Activated CD8-positive, alpha-beta T cell treated with anti-CD3 and anti-CD28 coated beads, Interleukin-2, amount 10 ng/mL, durations not matched to agents 7 days and 5 days (primary cell): ENCODE measurements around the gene CNOT1. TPM values are rescaled to one million over a fixed set of nuclear protein-coding genes. Genes with fewer than 3 reads are reported as not detected.
"Not testable (repeated sequence)": the region's sequence is repeated elsewhere in the genome, so short reads cannot be mapped to it uniquely, and the experiment has no call there.

ENCODE experiments used
- ATAC-seq: fragments of 150-1000 bp; cut with Tn5 transposase; one replicate; pipeline ENCODE4 v1.10.0; 2021; ENCODE audit warnings: moderate library complexity
- CTCF ChIA-PET: fragments of 350-600 bp; sonication (Branson Sonifier 250); formaldehyde crosslinking; loops from one replicate; lab custom pipeline; 2021; ENCODE audit warnings: antibody characterized with exemption; lab: Charles Lee
- POLR2A ChIA-PET: fragments of 350-600 bp; sonication (Branson Sonifier 250); formaldehyde crosslinking; loops from one replicate; lab custom pipeline; 2021; ENCODE audit warnings: antibody characterized with exemption; lab: Charles Lee
- DNase-seq: peaks from one replicate; pipeline ENCODE4 v3.0.0-alpha.2; 2020
- H3K27ac Mint-ChIP-seq: one replicate; pipeline ENCODE4 v1.8.0; 2021; ENCODE audit warnings: mild to moderate bottlenecking, mixed read lengths
- H3K27me3 Mint-ChIP-seq: one replicate; pipeline ENCODE4 v1.8.0; 2021; ENCODE audit warnings: low read depth, mixed read lengths
- H3K36me3 Mint-ChIP-seq: one replicate; pipeline ENCODE4 v1.8.0; 2021; ENCODE audit warnings: low read depth, mixed read lengths
- H3K4me1 Mint-ChIP-seq: one replicate; pipeline ENCODE4 v1.8.0; 2021; ENCODE audit warnings: low read depth, mixed read lengths
- H3K4me3 Mint-ChIP-seq: one replicate; pipeline ENCODE4 v1.8.0; 2021; ENCODE audit warnings: mild to moderate bottlenecking, mixed read lengths
- H3K9me3 Mint-ChIP-seq: one replicate; pipeline ENCODE4 v1.8.0; 2022; ENCODE audit warnings: mixed read lengths; ENCODE audit not compliant: insufficient read depth
- total RNA-seq, 2 experiments: library from RNA; stranded (reverse); gene quantifications; one replicate each; pipeline ENCODE4 v1.2.3, GENCODE V29; 2021

Gene CNOT1
- total RNA-seq, 2 experiments from 2014 or later = 262 TPM

GRCh38 chr16:58565697-58566096 is 63.9 kb downstream of the CNOT1 start:
- H3K36me3 Mint-ChIP-seq = peaks cover 64% of the 10 kb centered on the region
- H3K9me3 Mint-ChIP-seq, H3K27me3 Mint-ChIP-seq, ATAC-seq, POLR2A ChIA-PET, H3K4me3 Mint-ChIP-seq, H3K27ac Mint-ChIP-seq, H3K4me1 Mint-ChIP-seq, CTCF ChIA-PET, DNase-seq: not testable (repeated sequence)

- POLR2A ChIA-PET = no interaction called here
- H3K36me3 Mint-ChIP-seq = peaks cover 54% of the 10 kb centered on the region
- ATAC-seq (no peak), DNase-seq (no peak)
- no peak overlapping the region for H3K27ac Mint-ChIP-seq
- CTCF ChIA-PET = no interaction called here
- no peaks in the 10 kb centered on the region for H3K27me3 Mint-ChIP-seq
- H3K4me3 Mint-ChIP-seq = no peak overlapping the region
- no peaks in the 10 kb centered on the region for H3K9me3 Mint-ChIP-seq
- H3K4me1 Mint-ChIP-seq = no peaks in the 10 kb centered on the region
Measured at GRCh38 chr16:58563775-58564174, 65.9 kb downstream of the CNOT1 start.

GRCh38 chr16:58563235-58563634 is 66.4 kb downstream of the CNOT1 start:
- ChIA-PET POLR2A (no interaction called here), CTCF (no interaction called here)
- H3K4me3 Mint-ChIP-seq = no peak overlapping the region
- no peak overlapping the region for H3K27ac Mint-ChIP-seq
- H3K27me3 Mint-ChIP-seq = no peaks in the 10 kb centered on the region
- ATAC-seq (no peak), DNase-seq (no peak)
- H3K9me3 Mint-ChIP-seq = no peaks in the 10 kb centered on the region
- H3K4me1 Mint-ChIP-seq = no peaks in the 10 kb centered on the region
- peaks cover 56% of the 10 kb centered on the region for H3K36me3 Mint-ChIP-seq

GRCh38 chr16:58556678-58557077 is 72.9 kb downstream of the CNOT1 start:
- no peak for DNase-seq
- Mint-ChIP-seq H3K36me3 (peaks cover 61% of the 10 kb centered on the region), H3K4me1 (no peaks in the 10 kb centered on the region), H3K4me3 (no peak overlapping the region), H3K27me3 (no peaks in the 10 kb centered on the region), H3K27ac (no peak overlapping the region), H3K9me3 (no peaks in the 10 kb centered on the region)
- no peak for ATAC-seq
- CTCF ChIA-PET = no interaction called here
- POLR2A ChIA-PET = no interaction called here

GRCh38 chr16:58551496-58551895 is 78.1 kb downstream of the CNOT1 start:
- CTCF ChIA-PET = interaction anchor here (0.9 kb wide), 1 partner anchor 181 kb away, joined by 3 read pairs; no protein-coding TSS in a partner anchor
- H3K36me3 Mint-ChIP-seq = peaks cover 72% of the 10 kb centered on the region
- no peaks in the 10 kb centered on the region for H3K27me3 Mint-ChIP-seq
- DNase-seq = no peak
- H3K9me3 Mint-ChIP-seq = no peaks in the 10 kb centered on the region
- H3K4me1 Mint-ChIP-seq = no peaks in the 10 kb centered on the region
- POLR2A ChIA-PET = interaction anchor here (0.6 kb wide), 2 partner anchors 23 to 46 kb away, joined by 3 read pairs; no protein-coding TSS in a partner anchor
- ATAC-seq = no peak
- no peak overlapping the region for H3K4me3 Mint-ChIP-seq
- no peak overlapping the region for H3K27ac Mint-ChIP-seq

GRCh38 chr16:58548378-58548777 is 81.2 kb downstream of the CNOT1 start:
- no peak for ATAC-seq
- Mint-ChIP-seq H3K4me3 (no peak overlapping the region), H3K27me3 (no peaks in the 10 kb centered on the region), H3K4me1 (no peaks in the 10 kb centered on the region), H3K36me3 (peaks cover 69% of the 10 kb centered on the region), H3K27ac (no peak overlapping the region), H3K9me3 (no peaks in the 10 kb centered on the region)
- no peak for DNase-seq
- ChIA-PET POLR2A (no interaction called here), CTCF (interaction anchor here (1.4 kb wide), 1 partner anchor 23 kb away, joined by 3 read pairs; no protein-coding TSS in a partner anchor)

- ATAC-seq = no peak
- H3K4me3 Mint-ChIP-seq = no peak overlapping the region
- DNase-seq = no peak
- ChIA-PET POLR2A (no interaction called here), CTCF (no interaction called here)
- H3K27ac Mint-ChIP-seq = no peak overlapping the region
- peaks cover 77% of the 10 kb centered on the region for H3K36me3 Mint-ChIP-seq
- no peaks in the 10 kb centered on the region for H3K9me3 Mint-ChIP-seq
- H3K4me1 Mint-ChIP-seq = no peaks in the 10 kb centered on the region
- H3K27me3 Mint-ChIP-seq = no peaks in the 10 kb centered on the region
Measured at GRCh38 chr16:58543685-58544084, 85.9 kb downstream of the CNOT1 start.

GRCh38 chr16:58542291-58542690 is 87.3 kb downstream of the CNOT1 start:
- Mint-ChIP-seq H3K9me3 (no peaks in the 10 kb centered on the region), H3K27ac (no peak overlapping the region), H3K4me1 (peaks cover 10% of the 10 kb centered on the region), H3K36me3 (peaks cover 80% of the 10 kb centered on the region), H3K4me3 (no peak overlapping the region), H3K27me3 (no peaks in the 10 kb centered on the region)
- ATAC-seq (no peak), DNase-seq (no peak)
- ChIA-PET POLR2A (interaction anchor here (1.1 kb wide), 1 partner anchor 61 kb away, joined by 4 read pairs; no protein-coding TSS in a partner anchor), CTCF (interaction anchor here (1.1 kb wide), 1 partner anchor 85 kb away, joined by 4 read pairs; no protein-coding TSS in a partner anchor)

GRCh38 chr16:58541711-58542110 is 87.9 kb downstream of the CNOT1 start:
- H3K9me3 Mint-ChIP-seq = no peaks in the 10 kb centered on the region
- H3K27me3 Mint-ChIP-seq = no peaks in the 10 kb centered on the region
- ATAC-seq = no peak
- ChIA-PET CTCF (interaction anchor here (1.1 kb wide), 1 partner anchor 86 kb away, joined by 4 read pairs; no protein-coding TSS in a partner anchor), POLR2A (interaction anchor here (1.1 kb wide), 1 partner anchor 62 kb away, joined by 4 read pairs; no protein-coding TSS in a partner anchor)
- no peak overlapping the region for H3K4me3 Mint-ChIP-seq
- no peak for DNase-seq
- peaks cover 16% of the 10 kb centered on the region for H3K4me1 Mint-ChIP-seq
- H3K36me3 Mint-ChIP-seq = peaks cover 80% of the 10 kb centered on the region
- H3K27ac Mint-ChIP-seq = no peak overlapping the region

GRCh38 chr16:58537124-58537906 is 92.3 kb downstream of the CNOT1 start:
- no peak overlapping the region for H3K4me3 Mint-ChIP-seq
- H3K9me3 Mint-ChIP-seq = no peaks in the 10 kb centered on the region
- ChIA-PET POLR2A (interaction anchor here (1.1 kb wide), 1 partner anchor 16 kb away, joined by 3 read pairs; no protein-coding TSS in a partner anchor), CTCF (no interaction called here)
- peaks cover 18% of the 10 kb centered on the region for H3K4me1 Mint-ChIP-seq
- DNase-seq = no peak
- H3K27ac Mint-ChIP-seq = no peak overlapping the region
- peaks cover 84% of the 10 kb centered on the region for H3K36me3 Mint-ChIP-seq
- H3K27me3 Mint-ChIP-seq = no peaks in the 10 kb centered on the region
- no peak for ATAC-seq

- POLR2A ChIA-PET = interaction anchor here (1.1 kb wide), 1 partner anchor 15 kb away, joined by 3 read pairs; no protein-coding TSS in a partner anchor
- Mint-ChIP-seq H3K4me1 (peaks cover 18% of the 10 kb centered on the region), H3K4me3 (no peak overlapping the region), H3K27me3 (no peaks in the 10 kb centered on the region), H3K36me3 (peaks cover 83% of the 10 kb centered on the region), H3K9me3 (no peaks in the 10 kb centered on the region), H3K27ac (no peak overlapping the region)
- no peak for DNase-seq
- CTCF ChIA-PET = no interaction called here
- no peak for ATAC-seq
Measured at GRCh38 chr16:58536278-58536677, 93.3 kb downstream of the CNOT1 start.

GRCh38 chr16:58535100-58535499 is 94.5 kb downstream of the CNOT1 start:
- CTCF ChIA-PET = no interaction called here
- DNase-seq = no peak
- Mint-ChIP-seq H3K27ac (peak overlapping the region; percentile 53), H3K4me3 (no peak overlapping the region), H3K36me3 (peaks cover 85% of the 10 kb centered on the region), H3K4me1 (peaks cover 18% of the 10 kb centered on the region), H3K27me3 (no peaks in the 10 kb centered on the region), H3K9me3 (no peaks in the 10 kb centered on the region)
- ATAC-seq = no peak
- POLR2A ChIA-PET = no interaction called here
